GM19328 (cell line): ENCODE measurements around the gene LY86.
"Not testable (repeated sequence)": the region's sequence is repeated elsewhere in the genome, so short reads cannot be mapped to it uniquely, and the experiment has no call there.

Source experiments
- ATAC-seq: cut with Tn5 transposase; IDR thresholded peaks from one replicate; pipeline ENCODE4 v1.9.1; 2021; ENCODE audit warnings: mild to moderate bottlenecking, moderate library complexity; ENCODE audit not compliant: unreplicated experiment

The LY86 gene

DNA sequence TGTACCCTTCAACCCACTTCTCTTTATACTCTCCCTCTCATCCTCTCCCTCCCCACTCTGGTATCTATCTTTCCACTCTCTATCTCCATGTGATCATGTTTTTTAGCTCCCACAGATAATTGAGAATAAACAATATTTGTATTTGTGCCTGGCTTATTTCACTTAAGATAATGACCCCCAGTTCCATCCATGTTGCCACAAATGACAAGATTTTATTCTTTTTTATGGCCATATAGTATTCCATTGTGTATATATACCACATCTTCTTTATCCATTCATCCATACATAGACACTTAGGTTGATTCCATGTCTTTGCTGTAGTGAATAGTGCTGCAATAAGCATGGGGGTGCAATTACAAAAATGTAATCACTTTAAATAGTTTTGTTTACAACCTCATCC is 62.3 kb downstream of the LY86 start:
- no peak for ATAC-seq

DNA sequence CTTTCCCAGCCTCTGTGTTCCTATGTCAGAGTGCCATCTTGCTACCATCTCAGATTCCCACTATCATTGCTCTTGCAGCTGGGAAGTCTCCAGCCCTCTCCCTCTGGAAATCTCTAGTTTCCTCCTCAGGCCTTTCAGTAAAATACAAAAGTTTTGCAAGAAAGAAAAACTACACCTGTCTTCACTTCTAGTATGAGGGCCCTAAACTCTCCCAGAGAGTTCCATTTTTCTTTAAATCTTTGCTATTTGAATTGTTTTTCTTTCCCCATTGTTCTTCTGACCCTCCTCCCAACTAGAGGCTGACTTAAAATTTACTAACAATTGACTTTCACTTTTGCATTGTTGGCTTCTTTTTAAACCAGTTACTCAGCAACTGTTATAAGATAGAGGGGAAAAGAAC is 62.8 kb downstream of the LY86 start:
- no peak for ATAC-seq

DNA sequence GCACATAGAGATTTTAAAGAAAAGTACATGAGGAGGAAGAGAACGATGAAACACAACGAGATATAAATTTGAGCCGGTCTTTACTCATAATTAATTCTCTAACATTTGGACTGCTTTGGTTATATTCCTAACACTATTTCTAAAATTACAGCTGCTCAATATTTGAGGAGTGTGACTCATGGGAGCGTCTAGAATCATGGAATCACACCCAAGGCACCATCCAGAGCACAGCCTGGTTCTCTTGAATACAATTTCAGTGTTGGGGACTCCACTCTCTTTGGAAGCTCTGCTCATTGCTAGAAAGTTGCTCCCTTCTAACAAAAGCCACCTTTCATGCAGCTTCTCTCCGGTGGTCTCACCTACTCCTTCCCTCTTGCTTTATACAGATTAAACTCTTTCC is 64.4 kb downstream of the LY86 start:
- ATAC-seq: no peak

DNA sequence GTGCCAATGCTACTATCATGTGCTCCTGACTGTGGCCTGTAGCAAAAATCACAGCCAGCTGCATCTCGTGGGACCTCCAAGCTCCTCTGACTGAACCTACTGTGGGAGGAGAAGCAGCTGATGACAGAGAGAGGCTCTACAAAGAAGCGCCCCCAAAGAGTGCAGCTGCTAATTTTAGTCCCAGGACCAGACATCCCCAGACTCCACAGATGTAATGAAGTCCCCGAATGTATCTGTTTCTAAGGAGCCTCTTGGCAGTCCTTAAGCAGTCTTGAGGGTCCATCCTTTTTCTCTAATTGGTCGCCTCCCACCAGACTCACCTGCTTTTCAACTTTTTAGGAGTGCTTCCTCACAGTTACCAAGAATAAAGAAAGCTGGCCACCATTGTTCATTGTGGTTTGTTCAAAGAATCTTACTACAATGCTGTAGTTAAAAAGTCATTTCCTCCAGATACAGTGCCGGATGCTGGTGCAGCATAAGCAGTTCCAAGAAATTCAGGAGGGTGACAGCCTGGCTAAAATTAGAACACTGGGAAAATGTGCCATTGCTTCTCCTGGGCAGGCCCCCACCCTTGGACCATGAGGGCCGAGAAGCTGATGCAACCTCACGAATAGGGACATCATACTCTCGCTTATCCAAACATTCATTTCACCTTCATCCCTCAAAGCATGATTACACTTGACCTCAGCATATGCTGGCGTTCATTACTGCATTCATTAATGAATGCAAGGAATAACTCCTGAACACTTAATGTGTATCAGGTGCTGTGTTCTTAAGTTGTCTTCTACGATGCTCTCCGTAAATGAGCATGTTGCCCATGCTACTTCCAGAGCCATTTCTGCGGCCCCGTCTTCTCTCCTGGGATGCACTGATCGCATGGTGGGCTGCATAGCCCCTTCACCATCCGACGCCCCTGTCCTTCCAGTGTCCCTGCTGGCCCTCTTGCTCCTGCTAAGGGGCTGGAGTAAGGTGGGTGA is 66.4 kb downstream of the LY86 start:
- no peak for ATAC-seq

DNA sequence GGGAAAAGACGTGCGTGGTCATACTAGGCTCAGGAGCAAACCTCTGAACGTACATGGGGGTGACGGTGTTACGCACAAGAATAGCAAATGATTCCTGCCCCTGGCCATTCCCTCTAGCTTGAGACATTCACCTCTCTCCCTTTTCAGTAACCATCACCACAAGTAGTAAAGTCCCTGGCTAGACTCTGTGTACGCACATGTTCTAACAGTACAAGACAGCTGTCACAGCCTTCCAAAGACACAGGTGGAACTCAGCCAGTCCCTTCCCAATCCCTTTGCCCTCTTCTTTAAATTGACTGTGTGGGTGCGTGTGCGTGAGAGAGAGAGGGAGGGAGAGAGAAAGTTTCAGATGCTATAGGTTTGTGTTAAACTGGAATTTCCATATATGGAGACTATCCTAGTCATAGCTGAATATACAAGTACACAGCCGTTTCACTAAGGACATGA is 67.3 kb downstream of the LY86 start:
- ATAC-seq: no peak

DNA sequence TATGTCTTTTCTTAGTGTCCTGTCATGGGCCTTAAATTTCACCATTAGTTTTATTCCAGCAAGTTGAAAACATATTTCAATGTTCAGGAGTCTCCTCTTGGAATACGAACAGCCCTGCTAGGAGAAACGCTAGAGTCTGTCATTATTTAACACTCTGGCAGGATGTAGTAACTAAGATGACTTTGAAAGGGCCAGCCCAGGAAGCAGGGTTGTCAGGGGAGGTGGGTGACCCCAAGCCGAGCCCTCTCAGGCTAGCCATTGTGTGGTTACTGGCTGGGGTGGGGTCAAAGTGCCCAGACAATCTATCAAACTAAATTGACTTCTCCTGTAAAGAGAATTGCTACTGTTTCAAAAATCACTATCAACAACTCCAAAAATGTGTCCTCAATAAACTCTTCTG is 67.8 kb downstream of the LY86 start:
- ATAC-seq: no peak

DNA sequence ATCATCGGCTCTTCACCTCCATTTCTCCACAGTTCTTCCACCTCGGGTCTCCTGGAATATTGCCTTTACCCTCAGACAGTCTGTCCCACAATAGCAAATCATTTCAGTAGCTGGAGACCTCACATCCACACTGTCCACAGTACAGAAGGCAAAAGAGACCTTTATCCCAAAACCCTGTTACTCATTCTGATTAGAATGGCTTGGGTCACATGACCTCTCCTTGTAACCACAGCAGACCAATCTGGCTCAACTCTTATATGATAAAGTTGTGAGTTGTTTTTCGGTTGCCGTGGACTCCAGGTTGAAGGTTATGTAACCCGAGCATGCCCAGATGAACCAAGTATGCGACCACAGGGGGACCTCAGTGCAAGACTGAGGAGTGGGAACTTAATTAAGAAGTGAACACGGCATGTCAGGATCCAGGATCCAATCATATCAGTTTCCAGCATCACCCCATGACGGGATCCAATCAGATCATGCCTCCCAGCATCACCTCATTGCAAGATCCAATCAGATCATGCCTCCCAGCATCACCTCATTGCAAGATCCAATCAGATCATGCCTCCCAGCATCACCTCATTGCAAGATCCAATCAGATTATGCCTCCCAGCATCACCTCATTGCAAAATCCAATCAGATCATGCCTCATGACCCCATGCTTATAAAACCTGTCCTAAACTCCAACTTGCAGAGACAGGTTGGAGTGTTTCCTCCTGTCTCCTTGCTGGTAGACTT is 68.7 kb downstream of the LY86 start:
- no peak for ATAC-seq

DNA sequence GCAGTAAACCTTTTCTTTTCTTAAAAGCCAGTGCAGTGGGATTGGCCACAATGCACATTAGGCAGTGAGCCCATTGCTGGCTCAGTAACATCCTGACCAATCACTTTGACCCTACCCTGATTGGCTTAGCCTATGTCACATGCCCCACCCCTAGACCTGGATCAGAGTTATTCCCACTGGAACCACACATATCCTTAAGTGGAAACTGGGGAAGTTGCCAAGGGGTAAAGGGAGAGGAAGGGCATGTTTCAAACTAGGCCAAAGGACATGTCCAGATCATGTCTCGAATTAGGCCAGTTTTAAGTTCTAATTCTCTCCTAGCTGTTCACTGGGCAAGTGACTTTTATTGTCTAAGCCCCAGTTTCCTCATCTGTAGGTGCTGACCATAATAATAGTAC is 69.3 kb downstream of the LY86 start:
- ATAC-seq: no peak

DNA sequence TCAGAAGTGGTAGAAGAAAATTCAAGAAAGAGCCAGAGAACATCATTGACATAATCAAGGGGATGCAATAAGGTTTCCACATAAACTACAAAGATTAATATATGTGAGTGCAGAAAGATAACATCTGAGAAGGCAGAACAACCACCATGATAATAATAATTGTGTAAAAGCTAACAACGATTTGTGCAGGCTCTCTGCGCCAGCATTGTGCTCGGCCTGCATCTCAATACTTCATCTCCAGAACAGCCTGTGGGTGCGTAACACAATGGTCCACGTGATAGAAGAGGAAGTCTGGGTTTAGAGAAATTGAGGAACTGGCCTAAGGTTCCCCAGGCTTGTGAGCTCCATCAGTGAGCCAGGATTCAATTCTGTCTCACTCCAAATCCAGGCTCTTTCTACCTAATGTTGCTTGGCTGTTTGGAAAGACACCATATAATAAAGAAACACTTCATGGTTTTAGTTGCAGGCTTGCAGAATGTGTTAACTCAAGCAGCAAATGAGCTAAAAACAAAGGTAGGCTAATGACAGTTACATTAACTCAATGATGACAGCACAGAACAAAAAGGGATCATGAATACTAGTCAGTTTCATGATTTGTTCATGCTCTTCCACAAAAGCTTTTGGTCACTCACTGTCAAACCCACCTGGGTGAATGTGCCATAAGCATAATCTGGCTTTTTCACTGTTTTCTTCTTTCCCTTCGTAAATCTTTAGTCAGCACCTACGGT is 71.2 kb downstream of the LY86 start:
- ATAC-seq: no peak

DNA sequence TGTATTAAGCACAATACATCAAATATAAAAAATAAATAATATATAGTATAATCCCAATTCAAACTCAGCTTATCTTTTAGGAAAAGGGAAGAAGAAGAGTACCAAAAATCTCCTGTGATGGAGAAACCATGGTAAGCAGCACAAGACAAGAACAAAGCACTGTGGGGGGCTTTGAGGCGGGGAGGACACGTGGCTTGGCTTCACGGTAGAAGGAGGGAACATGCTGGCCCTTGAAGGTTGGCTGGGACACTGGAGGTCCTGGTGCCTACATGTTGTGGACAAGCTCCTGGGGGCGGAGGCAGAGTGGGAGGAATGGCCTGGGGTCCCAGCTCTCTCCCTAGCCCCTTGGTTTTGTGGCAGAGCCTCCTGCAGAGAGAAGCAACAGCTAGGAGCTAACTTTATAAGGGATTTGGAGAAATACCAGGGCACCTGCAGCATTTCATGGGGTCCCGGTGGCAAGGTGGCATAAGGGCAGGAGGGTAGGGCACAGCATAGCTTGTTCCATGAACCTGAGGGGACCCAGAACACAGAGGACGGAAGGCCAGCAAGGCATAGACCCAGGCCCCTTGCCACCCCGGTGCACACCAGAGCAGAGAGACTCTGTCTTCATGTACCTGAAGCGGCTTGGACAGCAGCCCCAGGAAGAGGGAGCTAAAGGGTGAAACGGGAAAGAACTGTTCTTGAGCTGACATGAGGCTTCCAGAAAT is 72.0 kb downstream of the LY86 start:
- ATAC-seq: no peak

DNA sequence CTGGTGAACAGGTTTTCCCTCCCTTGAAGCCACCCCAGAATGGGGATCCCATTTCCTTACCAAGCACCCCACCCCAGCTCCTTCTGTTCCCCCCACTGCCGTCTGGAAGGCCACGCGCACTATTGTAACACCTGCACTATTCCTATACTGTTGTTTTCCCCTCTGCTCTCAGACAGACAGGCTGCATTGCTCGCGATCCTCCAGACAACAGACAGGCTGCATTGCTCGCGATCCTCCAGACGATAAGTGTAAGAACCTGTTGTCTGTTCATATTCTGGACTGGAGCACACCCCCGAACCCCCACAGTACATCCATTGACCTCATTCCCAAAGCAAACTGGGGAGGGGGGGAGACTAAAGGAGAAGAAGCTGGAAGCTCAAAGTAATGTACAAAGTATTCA is 72.7 kb downstream of the LY86 start:
- ATAC-seq: no peak

DNA sequence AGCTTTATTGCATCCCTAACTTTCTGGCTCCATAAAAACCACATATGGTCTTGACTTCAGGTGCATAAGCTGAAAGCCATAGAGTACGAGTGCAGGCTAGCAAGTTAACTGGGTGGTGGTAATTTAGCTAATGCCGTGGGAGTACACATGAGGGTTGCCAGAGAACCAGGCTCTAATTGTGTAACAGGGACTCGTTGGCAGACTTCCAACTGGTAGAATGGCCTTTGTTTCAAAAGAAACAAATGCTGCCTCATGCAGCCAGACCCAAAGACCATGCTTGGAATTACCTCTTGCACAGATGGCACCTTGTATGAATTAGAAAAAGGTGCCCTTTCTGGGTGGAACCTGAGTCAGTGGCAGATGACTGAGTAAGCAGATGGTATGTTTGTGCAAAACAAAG is 73.2 kb downstream of the LY86 start:
- ATAC-seq: no peak

DNA sequence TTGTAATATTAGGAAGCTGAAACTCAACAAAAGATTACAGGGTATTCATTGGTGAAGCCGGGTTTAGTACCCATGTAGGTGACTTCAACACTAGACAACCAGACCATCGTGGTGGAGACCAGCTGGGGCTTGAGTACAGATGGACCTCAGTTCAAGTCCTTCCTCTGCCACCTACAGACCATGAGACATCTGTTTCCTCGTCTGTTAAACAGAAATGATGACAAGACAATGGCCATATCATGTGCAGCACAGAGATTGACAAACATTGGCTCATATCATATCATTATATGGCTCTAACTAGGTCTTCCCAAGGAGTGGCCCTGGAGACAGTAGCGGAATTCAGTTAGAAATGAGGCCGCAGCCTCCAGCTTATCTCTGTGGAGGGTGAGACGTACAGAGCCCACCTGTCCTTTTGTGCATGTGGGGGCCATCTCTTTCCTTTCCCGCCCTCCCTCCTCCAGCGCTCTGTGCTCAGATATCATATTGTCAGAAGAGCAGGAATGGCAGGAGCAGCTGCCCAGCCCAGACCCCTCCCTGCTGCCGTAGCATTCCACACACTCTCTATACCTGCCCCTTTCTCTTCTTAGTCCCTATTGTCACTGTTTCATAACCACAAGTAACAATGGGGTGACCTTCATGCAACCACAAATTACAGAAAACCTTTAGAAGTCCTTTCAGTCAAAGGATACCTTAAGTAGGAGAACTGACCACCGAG is 75.1 kb downstream of the LY86 start:
- ATAC-seq: no peak

DNA sequence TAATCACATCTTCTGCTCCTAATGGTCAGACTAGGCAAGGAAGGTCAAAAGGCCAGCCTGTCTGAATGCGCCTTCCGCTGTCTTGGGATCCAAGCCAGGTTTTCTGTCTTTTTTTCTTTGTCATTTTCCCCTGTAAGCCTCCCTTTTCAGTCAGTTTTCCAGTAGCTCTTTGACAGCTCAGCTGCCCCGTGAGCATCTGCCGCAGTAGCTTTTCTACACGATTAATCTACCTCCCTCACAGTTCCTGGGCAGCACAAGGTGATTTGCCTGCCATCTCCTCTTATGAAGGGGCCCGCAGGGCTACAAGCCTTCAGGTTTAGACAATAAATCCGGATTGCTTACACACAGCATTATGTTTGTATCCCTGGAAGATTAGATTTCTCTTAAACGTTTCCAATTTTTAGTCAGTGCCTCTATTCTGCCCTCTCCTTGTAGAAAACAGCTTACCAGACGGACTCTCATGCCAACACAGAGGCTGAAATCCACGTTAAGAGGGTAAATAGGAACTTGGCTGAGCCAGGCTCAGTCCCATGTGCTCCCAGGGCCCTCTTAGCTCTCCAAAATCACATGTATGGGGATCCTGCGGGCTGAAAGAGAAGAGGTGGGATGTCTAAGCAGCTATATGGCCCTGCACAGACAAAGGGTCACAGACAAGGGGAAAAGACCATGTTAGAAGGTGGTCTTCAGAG is 77.2 kb downstream of the LY86 start:
- no peak for ATAC-seq

DNA sequence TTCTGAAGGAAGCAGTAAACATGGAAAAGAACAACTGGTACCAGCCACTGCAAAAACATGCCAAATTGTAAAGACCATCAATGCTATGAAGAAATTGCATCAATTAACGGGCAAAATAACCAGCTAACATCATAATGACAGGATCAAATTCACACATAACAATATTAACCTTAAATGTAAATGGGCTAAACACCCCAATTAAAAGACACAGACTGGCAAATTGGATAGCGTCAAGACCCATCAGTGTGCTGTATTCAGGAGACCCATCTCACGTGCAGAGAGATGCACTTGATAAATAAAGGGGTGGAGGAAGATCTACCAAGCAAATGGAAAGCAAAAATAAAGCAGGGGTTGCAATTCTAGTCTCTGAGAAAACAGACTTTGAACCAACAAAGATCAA is 81.6 kb downstream of the LY86 start:
- not testable (repeated sequence) for ATAC-seq

DNA sequence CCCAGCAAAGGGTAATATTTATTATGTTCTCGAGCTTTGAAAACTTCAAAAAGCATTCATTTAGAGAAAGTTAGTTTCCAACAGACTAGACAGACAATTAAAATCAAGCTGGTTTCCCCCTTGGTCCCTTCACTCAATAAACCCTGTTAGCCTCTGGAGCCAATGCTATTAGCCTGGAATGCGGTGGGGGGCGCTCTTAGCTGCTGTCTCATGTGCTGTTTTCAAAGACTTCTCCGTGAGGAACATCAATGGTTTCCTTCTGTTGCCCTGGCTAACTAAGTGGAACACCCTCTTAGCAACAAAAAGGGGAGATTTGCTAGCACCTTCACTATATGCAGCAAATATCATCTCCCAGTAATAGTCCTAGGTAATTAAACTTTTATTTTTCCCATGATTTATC is 86.4 kb downstream of the LY86 start:
- no peak for ATAC-seq

DNA sequence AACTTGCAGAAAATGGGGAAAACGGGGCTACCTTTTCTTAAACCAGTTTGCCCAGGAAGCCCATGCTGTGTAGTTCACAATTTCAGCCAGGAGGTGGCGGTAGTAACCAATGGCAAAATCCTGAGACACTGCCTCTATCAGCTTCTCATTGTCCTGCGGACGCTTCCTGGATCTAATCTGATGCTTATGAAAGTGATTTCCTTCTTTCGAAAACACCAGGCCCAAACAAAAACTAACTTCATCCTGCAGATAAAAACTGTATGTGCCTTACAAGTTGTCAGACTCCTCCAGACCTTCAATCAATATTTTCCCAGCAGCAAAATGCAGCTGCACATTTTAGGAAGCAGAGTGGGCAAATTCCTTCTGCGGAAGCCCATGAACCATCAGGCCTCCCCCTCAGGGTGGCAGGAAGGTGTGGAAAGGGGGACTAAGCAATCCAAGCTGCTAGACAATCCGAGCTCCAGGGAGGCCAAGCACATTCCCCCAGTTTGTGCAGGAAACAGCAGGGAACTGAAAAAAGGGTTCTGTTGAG is 88.5 kb downstream of the LY86 start:
- ATAC-seq: no peak

DNA sequence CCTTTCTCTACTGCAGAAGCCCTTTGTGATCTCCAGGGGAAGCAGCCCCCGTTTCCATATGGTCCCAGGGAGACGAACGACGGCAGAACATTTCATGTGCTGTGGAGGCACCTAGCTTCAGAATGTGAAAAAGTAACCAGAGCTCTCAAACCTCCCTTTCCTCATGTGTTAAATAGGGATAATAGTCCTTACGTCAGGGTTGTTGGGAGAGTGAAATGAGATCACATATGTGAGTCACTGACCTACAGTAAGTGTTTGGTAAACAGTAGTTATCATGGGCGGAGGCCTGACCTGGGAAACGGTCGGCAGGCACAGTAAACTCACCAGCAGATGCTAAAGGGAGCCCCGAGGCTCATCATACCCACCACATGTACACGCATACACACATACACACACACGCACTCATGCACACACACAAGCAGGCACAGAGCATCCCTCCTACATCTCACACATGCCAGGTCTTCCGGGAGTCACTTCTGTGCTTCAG is 89.7 kb downstream of the LY86 start:
- ATAC-seq: no peak

DNA sequence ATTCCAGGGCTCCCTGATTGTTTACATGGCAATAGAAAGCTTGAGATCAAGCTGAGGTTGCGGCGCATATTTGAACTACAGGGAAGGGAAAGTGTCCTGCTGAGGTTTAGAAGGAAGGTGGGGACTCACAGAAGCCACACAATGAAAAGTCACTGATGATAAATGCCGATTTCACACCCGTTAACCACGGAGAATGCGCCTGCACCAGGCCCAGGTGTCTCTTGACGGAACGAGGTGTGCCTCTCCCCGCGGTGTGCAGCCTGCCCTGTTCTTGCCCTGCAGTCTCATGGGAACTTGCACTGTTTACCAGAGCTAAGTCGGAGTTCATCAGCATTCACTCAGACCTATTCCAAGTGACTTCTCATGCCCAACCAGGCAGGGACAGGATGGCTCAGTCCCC is 90.3 kb downstream of the LY86 start:
- no peak for ATAC-seq
